Activated CD4-positive, alpha-beta T cell treated with anti-CD3 and anti-CD28 coated beads, Interleukin-2, amount 10 ng/mL, durations not matched to agents 24 days and 14 days (primary cell): ENCODE data around the gene HBG1. TPM values are rescaled to one million over a fixed set of nuclear protein-coding genes. Genes with fewer than 3 reads are reported as not detected.
"Not testable (repeated sequence)": the region's sequence is repeated elsewhere in the genome, so short reads cannot be mapped to it uniquely, and the experiment has no call there.

Source experiments
- DNase-seq: peaks from one replicate; pipeline ENCODE4 v3.0.0; 2022
- H3K27ac Mint-ChIP-seq: one replicate; pipeline ENCODE4 v1.8.0; 2022; ENCODE audit warnings: mild to moderate bottlenecking, mixed read lengths
- H3K27me3 Mint-ChIP-seq: one replicate; pipeline ENCODE4 v1.8.0; 2022; ENCODE audit warnings: mixed read lengths
- H3K36me3 Mint-ChIP-seq: one replicate; pipeline ENCODE4 v1.8.0; 2022; ENCODE audit warnings: low read depth, mild to moderate bottlenecking, mixed read lengths
- H3K4me1 Mint-ChIP-seq: one replicate; pipeline ENCODE4 v1.8.0; 2021; ENCODE audit warnings: mixed read lengths
- H3K4me3 Mint-ChIP-seq: one replicate; pipeline ENCODE4 v1.8.0; 2022; ENCODE audit warnings: mild to moderate bottlenecking, moderate library complexity, mixed read lengths
- H3K9me3 Mint-ChIP-seq: one replicate; pipeline ENCODE4 v1.8.0; 2021; ENCODE audit warnings: mixed read lengths
- intact Hi-C: fragments of 100-400 bp; cut with micrococcal nuclease; formaldehyde crosslinking; loops from one replicate; pipeline ENCODE4 v1.15.1; 2023
- total RNA-seq: library from RNA; stranded (reverse); gene quantifications from 2 replicates; pipeline ENCODE4 v1.2.3, GENCODE V29; 2022

The HBG1 gene
- total RNA-seq, 1 donor from 2014 or later = not detected

- no peaks in the 10 kb centered on the region for H3K36me3 Mint-ChIP-seq
- intact Hi-C loops = no loop called here
- H3K4me3 Mint-ChIP-seq = no peak overlapping the region
These were observed 17.0 kb upstream of the HBG1 start for GRCh38 chr11:5266609-5267008.

GRCh38 chr11:5265832-5266231, 16.2 kb upstream of the HBG1 start:
- H3K9me3 Mint-ChIP-seq = peaks cover 4% of the 10 kb centered on the region
- H3K27ac Mint-ChIP-seq = no peak overlapping the region
- H3K4me3 Mint-ChIP-seq = no peak overlapping the region
- intact Hi-C loops = no loop called here
- peaks cover 3% of the 10 kb centered on the region for H3K27me3 Mint-ChIP-seq
- DNase-seq = no peak
- H3K4me1 Mint-ChIP-seq = no peaks in the 10 kb centered on the region
- H3K36me3 Mint-ChIP-seq = no peaks in the 10 kb centered on the region

More at GRCh38 chr11:5266609-5267008, 17.0 kb upstream of the HBG1 start:
- Mint-ChIP-seq H3K9me3 (no peaks in the 10 kb centered on the region), H3K27ac (no peak overlapping the region), H3K4me1 (no peaks in the 10 kb centered on the region), H3K27me3 (peaks cover 3% of the 10 kb centered on the region)
- DNase-seq = no peak

GRCh38 chr11:5258543-5259262, 9.0 kb upstream of the HBG1 start:
- Mint-ChIP-seq H3K27me3 (no peaks in the 10 kb centered on the region), H3K4me1 (no peaks in the 10 kb centered on the region), H3K27ac (no peak overlapping the region), H3K9me3 (peaks cover 4% of the 10 kb centered on the region), H3K36me3 (no peaks in the 10 kb centered on the region), H3K4me3 (no peak overlapping the region)
- no peak for DNase-seq
- intact Hi-C loops = no loop called here

- H3K36me3 Mint-ChIP-seq = no peaks in the 10 kb centered on the region
- no peak for DNase-seq
- H3K4me3 Mint-ChIP-seq = no peak overlapping the region
- H3K27ac Mint-ChIP-seq = no peak overlapping the region
- peaks cover 4% of the 10 kb centered on the region for H3K9me3 Mint-ChIP-seq
- H3K4me1 Mint-ChIP-seq = no peaks in the 10 kb centered on the region
- intact Hi-C loops = no loop called here
- H3K27me3 Mint-ChIP-seq = no peaks in the 10 kb centered on the region
These were observed 7.6 kb upstream of the HBG1 start for GRCh38 chr11:5257296-5257695.

- H3K27ac Mint-ChIP-seq, H3K4me1 Mint-ChIP-seq, H3K9me3 Mint-ChIP-seq, H3K4me3 Mint-ChIP-seq, DNase-seq, H3K27me3 Mint-ChIP-seq, H3K36me3 Mint-ChIP-seq, intact Hi-C loops: not testable (repeated sequence)
These were observed 5.2 kb upstream of the HBG1 start, which contains the start of gene HBG2 for GRCh38 chr11:5254646-5255413. Gene HBG2 (minus strand): TSS chr11:5254781. CDS start chr11:5254728, 53 bp downstream.

- H3K9me3 Mint-ChIP-seq, intact Hi-C loops, H3K27me3 Mint-ChIP-seq, H3K4me1 Mint-ChIP-seq, H3K4me3 Mint-ChIP-seq, H3K27ac Mint-ChIP-seq, DNase-seq, H3K36me3 Mint-ChIP-seq: not testable (repeated sequence)
These were observed 4.4 kb upstream of the HBG1 start for GRCh38 chr11:5254023-5254422.

- H3K27me3 Mint-ChIP-seq, H3K9me3 Mint-ChIP-seq, H3K36me3 Mint-ChIP-seq, DNase-seq, intact Hi-C loops, H3K27ac Mint-ChIP-seq, H3K4me3 Mint-ChIP-seq, H3K4me1 Mint-ChIP-seq: not testable (repeated sequence)
These were observed 3.8 kb upstream of the HBG1 start for GRCh38 chr11:5253440-5253839.

- Mint-ChIP-seq H3K4me3 (no peak overlapping the region), H3K36me3 (no peaks in the 10 kb centered on the region), H3K9me3 (no peaks in the 10 kb centered on the region), H3K27me3 (no peaks in the 10 kb centered on the region), H3K27ac (no peak overlapping the region), H3K4me1 (no peaks in the 10 kb centered on the region)
- intact Hi-C loops = no loop called here
- DNase-seq = no peak
These were observed 3.2 kb upstream of the HBG1 start for GRCh38 chr11:5252919-5253265.

- DNase-seq = no peak
- no peaks in the 10 kb centered on the region for H3K4me1 Mint-ChIP-seq
- intact Hi-C loops = no loop called here
- no peak overlapping the region for H3K27ac Mint-ChIP-seq
- H3K36me3 Mint-ChIP-seq = no peaks in the 10 kb centered on the region
- H3K27me3 Mint-ChIP-seq = no peaks in the 10 kb centered on the region
- H3K9me3 Mint-ChIP-seq = no peaks in the 10 kb centered on the region
- H3K4me3 Mint-ChIP-seq = no peak overlapping the region
These were observed 2.7 kb upstream of the HBG1 start for GRCh38 chr11:5252192-5252918.

GRCh38 chr11:5251746-5252145, 2.1 kb upstream of the HBG1 start:
- intact Hi-C loops = no loop called here
- Mint-ChIP-seq H3K36me3 (no peaks in the 10 kb centered on the region), H3K27ac (no peak overlapping the region), H3K9me3 (no peaks in the 10 kb centered on the region), H3K4me3 (no peak overlapping the region), H3K27me3 (no peaks in the 10 kb centered on the region), H3K4me1 (no peaks in the 10 kb centered on the region)
- no peak for DNase-seq

- Mint-ChIP-seq H3K27ac (no peak overlapping the region), H3K9me3 (no peaks in the 10 kb centered on the region), H3K27me3 (no peaks in the 10 kb centered on the region), H3K36me3 (no peaks in the 10 kb centered on the region), H3K4me3 (no peak overlapping the region), H3K4me1 (no peaks in the 10 kb centered on the region)
- DNase-seq = no peak
- intact Hi-C loops = no loop called here
These were observed 1.0 kb upstream of the HBG1 start for GRCh38 chr11:5250543-5251204.

- H3K27me3 Mint-ChIP-seq, H3K4me1 Mint-ChIP-seq, intact Hi-C loops, H3K36me3 Mint-ChIP-seq, DNase-seq, H3K27ac Mint-ChIP-seq, H3K9me3 Mint-ChIP-seq, H3K4me3 Mint-ChIP-seq: not testable (repeated sequence)
These were observed 1.2 kb downstream of the HBG1 start for GRCh38 chr11:5248498-5248897.

- no peak for DNase-seq
- Mint-ChIP-seq H3K27me3 (no peaks in the 10 kb centered on the region), H3K9me3 (no peaks in the 10 kb centered on the region), H3K4me1 (no peaks in the 10 kb centered on the region), H3K36me3 (no peaks in the 10 kb centered on the region), H3K4me3 (no peak overlapping the region), H3K27ac (no peak overlapping the region)
- intact Hi-C loops = no loop called here
These were observed 2.0 kb downstream of the HBG1 start for GRCh38 chr11:5247472-5248192.
